Activated CD8-positive, alpha-beta T cell treated with anti-CD3 and anti-CD28 coated beads for 36 hours (primary cell): ENCODE results near the gene NKD1. TPM values are rescaled to one million over a fixed set of nuclear protein-coding genes. Genes with fewer than 3 reads are reported as not detected.

Experiments used
- ATAC-seq: fragments of 200-7000 bp; cut with Tn5 transposase; one replicate; pipeline ENCODE4 v1.10.0; 2021; ENCODE audit warnings: mild to moderate bottlenecking, moderate library complexity
- CTCF ChIA-PET: fragments of 350-600 bp; sonication (Branson Sonifier 250); formaldehyde crosslinking; loops from one replicate; lab custom pipeline; 2021; ENCODE audit warnings: antibody characterized with exemption; lab: Charles Lee
- POLR2A ChIA-PET: fragments of 350-600 bp; sonication (Branson Sonifier 250); formaldehyde crosslinking; loops from one replicate; lab custom pipeline; 2021; ENCODE audit warnings: antibody characterized with exemption; lab: Charles Lee
- DNase-seq: peaks from one replicate; pipeline ENCODE4 v3.0.0-alpha.2; 2020
- H3K27ac Mint-ChIP-seq: one replicate; pipeline ENCODE4 v1.8.0; 2021; ENCODE audit warnings: mild to moderate bottlenecking, mixed read lengths
- H3K27me3 Mint-ChIP-seq: one replicate; pipeline ENCODE4 v1.8.0; 2021; ENCODE audit warnings: mixed read lengths
- H3K36me3 Mint-ChIP-seq: one replicate; pipeline ENCODE4 v1.8.0; 2021; ENCODE audit warnings: low read depth, mixed read lengths
- H3K4me1 Mint-ChIP-seq: one replicate; pipeline ENCODE4 v1.8.0; 2021; ENCODE audit warnings: low read depth, mixed read lengths
- H3K4me3 Mint-ChIP-seq: one replicate; pipeline ENCODE4 v1.8.0; 2021; ENCODE audit warnings: mild to moderate bottlenecking, moderate library complexity, mixed read lengths
- H3K9me3 Mint-ChIP-seq: one replicate; pipeline ENCODE4 v1.8.0; 2021; ENCODE audit warnings: mixed read lengths
- intact Hi-C: fragments of 100-400 bp; cut with micrococcal nuclease; formaldehyde crosslinking; loops from one replicate; pipeline ENCODE4 v1.10.0; 2022
- total RNA-seq, 2 experiments: library from RNA; stranded (reverse); gene quantifications; one replicate each; pipeline ENCODE4 v1.2.3, GENCODE V29; 2021
- TF ChIP-seq, protein P1 (sequence below): fragments of 200-600 bp; IDR thresholded peaks from one replicate; pipeline ENCODE4 v1.8.0; 2022; ENCODE audit warnings: antibody characterized with exemption, mild to moderate bottlenecking

NKD1 gene
- total RNA-seq, 2 experiments from 2014 or later, result 1.9 to 3.6 TPM

- H3K4me3 Mint-ChIP-seq, result no peak overlapping the region
- intact Hi-C loops, result no loop called here
- DNase-seq, result no peak
- H3K36me3 Mint-ChIP-seq, result no peaks in the 10 kb centered on the region
- CTCF ChIA-PET, result interaction anchor here (1.0 to 1.2 kb wide), 3 partner anchors 21 to 200 kb away, joined by 3 to 4 read pairs (median 3); no protein-coding TSS in a partner anchor
- H3K27me3 Mint-ChIP-seq, result no peaks in the 10 kb centered on the region
- POLR2A ChIA-PET, result no interaction called here
- no peak for ATAC-seq
- H3K9me3 Mint-ChIP-seq, result no peaks in the 10 kb centered on the region
- TF ChIP-seq, protein P1, sequence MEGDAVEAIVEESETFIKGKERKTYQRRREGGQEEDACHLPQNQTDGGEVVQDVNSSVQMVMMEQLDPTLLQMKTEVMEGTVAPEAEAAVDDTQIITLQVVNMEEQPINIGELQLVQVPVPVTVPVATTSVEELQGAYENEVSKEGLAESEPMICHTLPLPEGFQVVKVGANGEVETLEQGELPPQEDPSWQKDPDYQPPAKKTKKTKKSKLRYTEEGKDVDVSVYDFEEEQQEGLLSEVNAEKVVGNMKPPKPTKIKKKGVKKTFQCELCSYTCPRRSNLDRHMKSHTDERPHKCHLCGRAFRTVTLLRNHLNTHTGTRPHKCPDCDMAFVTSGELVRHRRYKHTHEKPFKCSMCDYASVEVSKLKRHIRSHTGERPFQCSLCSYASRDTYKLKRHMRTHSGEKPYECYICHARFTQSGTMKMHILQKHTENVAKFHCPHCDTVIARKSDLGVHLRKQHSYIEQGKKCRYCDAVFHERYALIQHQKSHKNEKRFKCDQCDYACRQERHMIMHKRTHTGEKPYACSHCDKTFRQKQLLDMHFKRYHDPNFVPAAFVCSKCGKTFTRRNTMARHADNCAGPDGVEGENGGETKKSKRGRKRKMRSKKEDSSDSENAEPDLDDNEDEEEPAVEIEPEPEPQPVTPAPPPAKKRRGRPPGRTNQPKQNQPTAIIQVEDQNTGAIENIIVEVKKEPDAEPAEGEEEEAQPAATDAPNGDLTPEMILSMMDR, result no peak
- H3K4me1 Mint-ChIP-seq, result peaks cover 22% of the 10 kb centered on the region
- no peak overlapping the region for H3K27ac Mint-ChIP-seq
These were observed 57.7 kb downstream of the NKD1 start for GRCh38 chr16:50605733-50606430.

DNA sequence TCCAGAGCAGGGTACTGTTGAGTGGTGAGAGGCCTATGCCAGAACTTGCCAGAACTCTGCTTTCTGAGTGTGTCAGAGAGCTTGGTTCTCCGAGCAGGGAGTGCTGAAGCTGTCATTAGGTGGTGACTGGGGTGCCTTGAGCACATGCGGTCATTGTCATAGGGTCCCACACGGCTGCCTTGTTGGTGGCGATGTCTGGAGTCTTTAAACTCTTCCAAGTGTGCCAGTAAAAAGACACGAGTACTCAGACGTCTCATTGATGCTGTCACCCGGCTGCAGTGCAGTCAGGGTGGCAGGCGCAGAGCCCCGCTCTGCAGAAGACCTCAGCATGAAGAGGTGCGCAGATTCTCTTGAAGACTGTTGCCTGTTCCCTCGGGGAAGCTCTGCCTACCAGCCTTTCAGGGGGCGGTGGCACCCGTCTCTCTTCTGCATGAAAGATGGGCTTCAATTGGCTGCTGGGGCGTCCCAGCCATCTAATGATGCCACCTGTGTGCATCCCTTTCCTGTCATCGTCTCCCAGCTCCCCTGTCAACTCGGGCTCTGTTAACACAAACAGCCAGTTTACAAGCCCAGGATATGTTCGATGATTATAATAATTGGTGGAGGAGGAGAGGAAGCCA is 58.3 kb downstream of the NKD1 start:
- intact Hi-C loops, result no loop called here
- H3K4me3 Mint-ChIP-seq, result no peak overlapping the region
- ChIA-PET CTCF (interaction anchor here (1.0 to 1.2 kb wide), 3 partner anchors 21 to 200 kb away, joined by 3 to 4 read pairs (median 3); no protein-coding TSS in a partner anchor), POLR2A (no interaction called here)
- ATAC-seq (no peak), DNase-seq (no peak)
- no peaks in the 10 kb centered on the region for H3K27me3 Mint-ChIP-seq
- peaks cover 24% of the 10 kb centered on the region for H3K4me1 Mint-ChIP-seq
- H3K9me3 Mint-ChIP-seq, result no peaks in the 10 kb centered on the region
- TF ChIP-seq, protein P1, result no peak
- H3K36me3 Mint-ChIP-seq, result no peaks in the 10 kb centered on the region
- H3K27ac Mint-ChIP-seq, result no peak overlapping the region

- POLR2A ChIA-PET, result interaction anchor here (0.7 kb wide), 1 partner anchor 595 kb away, joined by 3 read pairs; no protein-coding TSS in a partner anchor
- TF ChIP-seq, protein P1, result no peak
- CTCF ChIA-PET, result interaction anchor here (1.0 to 1.2 kb wide), 3 partner anchors 20 to 57 kb away, joined by 3 to 4 read pairs (median 3); no protein-coding TSS in a partner anchor
- Mint-ChIP-seq H3K4me3 (no peak overlapping the region), H3K27ac (no peak overlapping the region), H3K9me3 (no peaks in the 10 kb centered on the region), H3K36me3 (no peaks in the 10 kb centered on the region), H3K4me1 (peaks cover 23% of the 10 kb centered on the region), H3K27me3 (no peaks in the 10 kb centered on the region)
- DNase-seq, result no peak
- ATAC-seq, result no peak
- intact Hi-C loops, result no loop called here
These were observed 58.8 kb downstream of the NKD1 start for GRCh38 chr16:50607051-50607431.

DNA sequence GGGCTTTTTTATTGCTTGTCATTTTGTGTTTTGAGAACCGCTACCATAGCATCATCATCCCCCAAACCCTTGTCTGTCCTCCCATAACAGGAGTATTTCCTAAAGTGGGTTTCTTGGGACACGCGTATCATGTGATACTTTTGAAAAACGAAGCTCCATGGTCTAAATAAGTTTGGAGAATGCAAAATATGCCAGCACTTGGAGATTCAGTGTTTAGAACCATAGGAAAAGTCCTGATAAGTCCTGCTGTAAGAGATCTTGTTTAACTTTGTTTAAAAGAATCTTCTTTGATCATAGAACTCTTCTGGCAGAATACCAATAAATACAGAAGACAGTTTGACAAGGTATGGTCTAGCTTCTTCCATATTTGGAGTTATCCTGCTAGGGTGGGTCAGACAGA is 59.3 kb downstream of the NKD1 start:
- no peak overlapping the region for H3K27ac Mint-ChIP-seq
- no peaks in the 10 kb centered on the region for H3K9me3 Mint-ChIP-seq
- DNase-seq (no peak), ATAC-seq (no peak)
- no peak overlapping the region for H3K4me3 Mint-ChIP-seq
- POLR2A ChIA-PET, result interaction anchor here (0.7 kb wide), 1 partner anchor 595 kb away, joined by 3 read pairs; no protein-coding TSS in a partner anchor
- intact Hi-C loops, result no loop called here
- H3K36me3 Mint-ChIP-seq, result no peaks in the 10 kb centered on the region
- TF ChIP-seq, protein P1, result no peak
- peaks cover 19% of the 10 kb centered on the region for H3K4me1 Mint-ChIP-seq
- H3K27me3 Mint-ChIP-seq, result no peaks in the 10 kb centered on the region
- CTCF ChIA-PET, result interaction anchor here (0.8 to 1.2 kb wide), 3 partner anchors 20 to 64 kb away, joined by 3 read pairs; no protein-coding TSS in a partner anchor
